Esophagus muscularis mucosa (tissue), 4 donors: ENCODE data around the gene FCHO1. TPM values are rescaled to one million over a fixed set of nuclear protein-coding genes. Genes with fewer than 3 reads are reported as not detected.

Source experiments
- DNase-seq: peaks from one replicate; pipeline ENCODE4 v3.0.0-alpha.2; 2017; ENCODE audit errors: extremely low spot score
- H3K27ac ChIP-seq, 4 donors: fragments of 200-600 bp; sonication (generic); replicated peaks in 1 of 4; 1 replicate in 3 of 4; 2 replicates in 1 of 4; pipeline ENCODE4 v1.5.1; 2016 to 2019; ENCODE audit warnings: mild to moderate bottlenecking in 1 of 4
- H3K27me3 ChIP-seq, 4 donors: fragments of 200-600 bp; sonication (generic); one replicate each; pipeline versions ENCODE4 v1.5.1 to v1.6.0; 2016 to 2019
- H3K36me3 ChIP-seq, 4 donors: fragments of 200-600 bp; sonication (generic); one replicate each; pipeline ENCODE4 v1.5.1; 2016 to 2019
- H3K4me1 ChIP-seq, 4 donors: fragments of 200-600 bp; sonication (generic); one replicate each; pipeline ENCODE4 v1.5.1; 2016 to 2019
- H3K4me3 ChIP-seq, 4 donors: fragments of 200-600 bp; sonication (generic); 1 replicate in 2 of 4; 2 replicates in 2 of 4; pipeline ENCODE4 v1.5.1; 2016 to 2019; ENCODE audit warnings: mild to moderate bottlenecking in 4 of 4, moderate library complexity in 1 of 4
- H3K9me3 ChIP-seq, 4 donors: fragments of 200-600 bp; sonication (generic); 1 replicate in 3 of 4; 2 replicates in 1 of 4; pipeline ENCODE4 v1.5.1; 2016 to 2019
- CTCF ChIP-seq, 3 experiments: fragments of 200-600 bp in 2 of 3; fragments of 450-650 bp in 1 of 3; sonication (generic) in 2 of 3; IDR thresholded peaks; one replicate each; pipeline ENCODE4 v1.5.1; 2017 to 2019; ENCODE audit warnings: antibody characterized with exemption in 3 of 3, mild to moderate bottlenecking in 2 of 3, moderate library complexity in 1 of 3
- EP300 ChIP-seq: sonication (generic); formaldehyde crosslinking; IDR thresholded peaks from one replicate; pipeline ENCODE4 v1.6.1; 2017; ENCODE audit warnings: antibody characterized with exemption
- POLR2A ChIP-seq: fragments of 450-650 bp; IDR thresholded peaks from one replicate; pipeline ENCODE4 v1.6.1; 2017; ENCODE audit warnings: antibody characterized with exemption, moderate library complexity, mild to moderate bottlenecking, low read depth
- POLR2AphosphoS5 ChIP-seq, 2 donors: sonication (generic); formaldehyde crosslinking; IDR thresholded peaks; one replicate each; pipeline ENCODE4 v1.6.1; 2017; ENCODE audit warnings: antibody characterized with exemption in 2 of 2
- WGBS: methylation state at CpG from one replicate; pipeline ENCODE4 v1.1.5; 2018; 5-methylcytosine and 5-hydroxymethylcytosine counted together
- intact Hi-C: fragments of 100-400 bp; cut with DNase I; formaldehyde crosslinking; loops from one replicate; pipeline ENCODE4 v1.15.1; 2023
- total RNA-seq, 4 donors: library from RNA; depleted of rRNA; stranded (reverse); fragments of >200 nt; gene quantifications; one replicate each; pipeline versions ENCODE4 v1.1.0 to v1.2.1, GENCODE V29; 2016

The FCHO1 gene
- total RNA-seq, 4 donors from 2014 or later: 1.6 to 2.9 (median 1.9) TPM

GRCh38 chr19:17720440-17720839 lies 30.8 kb upstream of the FCHO1 start:
- Histone ChIP-seq H3K27ac (peak overlapping the region in 1 of 4 donors; percentile 72), H3K9me3 (no peaks in the 10 kb centered on the region), H3K4me3 (peak overlapping the region; percentile 83 to 97 (median 88)), H3K4me1 (peaks cover 49 to 67% (median 61%) of the 10 kb centered on the region in 4 donors), H3K36me3 (peaks cover 10 to 28% (median 24%) of the 10 kb centered on the region in 4 donors), H3K27me3 (no peaks in the 10 kb centered on the region)
- intact Hi-C loops: no loop called here
- no peak for DNase-seq
- 20% methylated on average over 7 of the region's 7 CpGs for WGBS
- TF ChIP-seq POLR2A: no peak
- no peak for TF ChIP-seq POLR2AphosphoS5 (IDR thresholded peaks at IDR 0.05)
- TF ChIP-seq EP300: no peak
- no peak for TF ChIP-seq CTCF (IDR thresholded peaks at IDR 0.05)

DNA sequence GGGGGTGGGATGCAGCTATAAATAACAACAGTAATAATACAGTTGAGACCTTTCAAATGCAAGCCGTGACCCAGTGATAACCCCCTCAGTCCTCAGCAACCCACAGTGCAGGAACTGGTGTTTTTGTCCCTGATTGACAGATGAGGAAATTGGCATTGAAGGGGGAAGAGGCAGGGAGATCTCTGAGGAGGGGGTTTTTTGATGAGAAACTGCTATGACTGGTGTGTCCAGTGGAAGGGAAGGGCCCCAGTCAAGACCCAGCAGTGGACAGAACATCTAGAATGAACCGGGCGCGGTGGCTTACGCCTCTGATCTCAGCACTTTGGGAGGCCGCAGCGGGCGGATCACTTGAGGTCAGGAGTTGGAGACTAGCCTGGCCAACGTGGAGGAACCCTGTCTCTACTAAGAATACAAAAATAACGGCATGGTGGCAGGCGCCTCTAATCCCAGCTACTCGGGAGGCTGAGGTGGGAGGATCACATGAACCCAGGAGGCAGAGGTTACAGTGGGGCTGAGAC lies 30.1 kb upstream of the FCHO1 start:
- no peak overlapping the region for H3K27ac ChIP-seq
- WGBS: 68% methylated on average over 12 of the region's 12 CpGs
- intact Hi-C loops: no loop called here
- peaks cover 17 to 35% (median 32%) of the 10 kb centered on the region in 4 donors for H3K36me3 ChIP-seq
- peak overlapping the region; percentile 83 to 97 (median 88) for H3K4me3 ChIP-seq
- H3K9me3 ChIP-seq: no peaks in the 10 kb centered on the region
- no peak for TF ChIP-seq POLR2A
- TF ChIP-seq POLR2AphosphoS5 (IDR thresholded peaks at IDR 0.05): no peak
- no peak for TF ChIP-seq CTCF (IDR thresholded peaks at IDR 0.05)
- no peak for TF ChIP-seq EP300
- H3K4me1 ChIP-seq: peaks cover 49 to 67% (median 61%) of the 10 kb centered on the region in 4 donors
- DNase-seq: no peak
- no peaks in the 10 kb centered on the region for H3K27me3 ChIP-seq

DNA sequence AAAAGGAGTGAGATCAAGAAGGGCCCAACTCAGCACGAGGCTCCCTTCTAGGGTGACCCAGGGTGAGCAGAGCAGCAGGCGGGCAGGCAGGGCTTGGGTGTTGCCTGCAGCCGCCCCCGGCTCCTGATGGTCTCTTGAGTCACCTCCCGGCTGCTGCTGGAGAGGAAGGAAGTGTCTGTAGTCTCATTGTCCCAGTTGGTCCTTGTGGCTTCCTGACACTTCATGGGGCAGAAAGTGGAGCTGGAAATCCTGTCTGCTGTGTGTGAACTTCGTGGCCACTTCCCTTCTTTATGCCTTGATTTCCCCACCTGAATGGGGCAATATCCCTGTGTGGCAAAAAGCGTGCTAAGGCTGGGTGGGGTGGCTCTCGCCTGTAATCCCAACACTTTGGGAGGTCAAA lies 29.5 kb upstream of the FCHO1 start:
- Histone ChIP-seq H3K27ac (peak overlapping the region in 1 of 4 donors; percentile 8), H3K4me1 (peaks cover 48 to 63% (median 60%) of the 10 kb centered on the region in 4 donors)

DNA sequence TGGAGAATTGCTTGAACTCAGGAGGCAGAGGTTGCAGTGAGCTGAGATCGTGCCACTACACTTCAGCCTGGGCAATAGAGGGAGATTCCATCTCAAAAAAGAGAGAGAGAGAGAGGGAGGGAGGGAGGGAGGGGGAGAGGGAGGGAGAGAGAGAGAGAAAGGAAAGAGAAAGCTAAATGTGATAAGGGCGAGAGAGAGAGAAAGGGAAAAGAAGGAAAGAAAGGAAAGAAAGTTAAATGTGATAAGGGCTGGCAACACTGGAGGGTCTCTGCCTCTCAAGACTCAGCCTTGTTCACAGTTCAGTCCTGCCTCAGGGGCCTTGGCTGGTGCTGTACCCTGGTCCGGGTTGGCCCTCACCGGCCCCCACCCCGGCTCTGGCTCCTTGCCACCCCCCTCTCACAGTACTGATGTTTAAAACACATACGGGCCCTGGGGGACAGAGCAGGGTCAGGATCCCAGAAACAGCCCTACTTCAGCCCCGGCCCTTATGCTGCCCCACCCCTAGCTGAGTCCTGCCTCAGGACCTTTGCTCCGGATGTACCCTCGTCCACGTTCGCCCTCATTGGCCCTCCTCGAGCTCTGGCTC lies 28.5 kb upstream of the FCHO1 start:
- 84% methylated on average over 12 of the region's 12 CpGs for WGBS
- Histone ChIP-seq H3K4me3 (no peak overlapping the region), H3K36me3 (peaks cover 33 to 51% (median 48%) of the 10 kb centered on the region in 4 donors), H3K27me3 (no peaks in the 10 kb centered on the region), H3K4me1 (peaks cover 41 to 59% (median 52%) of the 10 kb centered on the region in 4 donors), H3K9me3 (no peaks in the 10 kb centered on the region), H3K27ac (no peak overlapping the region)
- no peak for TF ChIP-seq CTCF (IDR thresholded peaks at IDR 0.05)
- no peak for TF ChIP-seq EP300
- no peak for TF ChIP-seq POLR2AphosphoS5 (IDR thresholded peaks at IDR 0.05)
- TF ChIP-seq POLR2A: no peak
- no peak for DNase-seq
- intact Hi-C loops: no loop called here

More for the DNA sequence above, 29.5 kb upstream of the FCHO1 start:
- no peaks in the 10 kb centered on the region for H3K9me3 ChIP-seq
- H3K27me3 ChIP-seq: no peaks in the 10 kb centered on the region
- H3K36me3 ChIP-seq: peaks cover 23 to 42% (median 38%) of the 10 kb centered on the region in 4 donors
- peak in 1 of 2 donors; percentile 34 for TF ChIP-seq POLR2AphosphoS5 (IDR thresholded peaks at IDR 0.05)
- no peak for TF ChIP-seq EP300
- peak overlapping the region in 1 of 4 donors; percentile 83 for H3K4me3 ChIP-seq
- no peak for DNase-seq
- intact Hi-C loops: no loop called here
- WGBS: 47% methylated on average over 5 of the region's 8 CpGs

GRCh38 chr19:17724655-17725054 lies 26.6 kb upstream of the FCHO1 start:
- 93% methylated on average over 3 of the region's 7 CpGs for WGBS

More at GRCh38 chr19:17724655-17725054, 26.6 kb upstream of the FCHO1 start:
- Histone ChIP-seq H3K4me1 (peaks cover 33 to 58% (median 38%) of the 10 kb centered on the region in 4 donors), H3K9me3 (no peaks in the 10 kb centered on the region), H3K4me3 (no peak overlapping the region), H3K36me3 (peaks cover 47 to 70% (median 67%) of the 10 kb centered on the region in 4 donors), H3K27me3 (no peaks in the 10 kb centered on the region), H3K27ac (no peak overlapping the region)
- no peak for DNase-seq
- intact Hi-C loops: no loop called here
- TF ChIP-seq POLR2A (no peak), EP300 (no peak), POLR2AphosphoS5 (IDR thresholded peaks at IDR 0.05) (no peak), CTCF (IDR thresholded peaks at IDR 0.05) (no peak)
